Small intestine (tissue), 16 donors: ENCODE data around the gene UNC13B. TPM values are rescaled to one million over a fixed set of nuclear protein-coding genes. Genes with fewer than 3 reads are reported as not detected.
A peak's percentile ranks its signal among the peaks of the same experiment; 100 is the strongest.

Experiments used
- DNase-seq, 2 donors: peaks; one replicate each; pipeline versions ENCODE4 v3.0.0 to v3.0.0-alpha.2; 2013
- FAIRE-seq: peaks from 2 replicates; lab custom pipeline; 2012; peaks lifted over from hg19 to GRCh38; lab: Jason Lieb, UNC
- H3K27ac ChIP-seq, 3 donors: one replicate each; pipeline ENCODE4 v1.5.1; 2013; ENCODE audit warnings: low read length in 2 of 3, mild to moderate bottlenecking in 2 of 3, control low read depth in 1 of 3, inconsistent platforms in 1 of 3, low read depth in 1 of 3, moderate library complexity in 1 of 3
- H3K27me3 ChIP-seq, 3 donors: one replicate each; pipeline ENCODE4 v1.6.1; 2013; ENCODE audit warnings: low read length in 3 of 3, inconsistent platforms in 1 of 3; ENCODE audit not compliant: control insufficient read depth in 3 of 3, insufficient read depth in 3 of 3
- H3K36me3 ChIP-seq, 3 donors: one replicate each; pipeline ENCODE4 v1.6.1; 2013; ENCODE audit warnings: low read length in 3 of 3, inconsistent platforms in 1 of 3, low read depth in 1 of 3, mild to moderate bottlenecking in 1 of 3, moderate library complexity in 1 of 3; ENCODE audit not compliant: control insufficient read depth in 3 of 3, insufficient read depth in 2 of 3
- H3K4me1 ChIP-seq, 3 donors: one replicate each; pipeline ENCODE4 v1.6.1; 2013; ENCODE audit warnings: low read length in 2 of 3, inconsistent platforms in 1 of 3, low read depth in 1 of 3, mild to moderate bottlenecking in 1 of 3, moderate library complexity in 1 of 3; ENCODE audit not compliant: control insufficient read depth in 3 of 3, insufficient read depth in 2 of 3
- H3K4me3 ChIP-seq, 3 donors: one replicate each; pipeline ENCODE4 v1.5.1; 2013; ENCODE audit warnings: low read length in 3 of 3, control low read depth in 1 of 3, inconsistent platforms in 1 of 3, low read depth in 1 of 3, mild to moderate bottlenecking in 1 of 3, moderate library complexity in 1 of 3
- H3K9me3 ChIP-seq, 2 donors: one replicate each; pipeline ENCODE4 v1.6.1; 2013; ENCODE audit warnings: low read depth in 1 of 2, low read length in 1 of 2; ENCODE audit not compliant: control insufficient read depth in 2 of 2, insufficient read depth in 1 of 2
- WGBS, 3 donors: extraction: QIAGEN DNeasy Blood & Tissue Kit; methylation state at CpG; one replicate each; pipeline ENCODE4 v1.1.7; 2013; 5-methylcytosine and 5-hydroxymethylcytosine counted together
- long read RNA-seq, 10 donors: transcript quantifications; one replicate each; lab custom pipeline, GENCODE V29; 2026
- polyA plus RNA-seq, 4 donors: library from polyadenylated mRNA; stranded (reverse) in 3 of 4; unstranded in 1 of 4; fragments of 200-250 nt in 3 of 4; fragments of 120-200 nt in 1 of 4; gene quantifications; one replicate each; pipeline versions ENCODE4 v1.2.1 to v1.2.3, GENCODE V29; 2013
- donor health status: healthy with polysubstance abuse.
- donor health status: control.
- donor health status: control.
- donor health status: Bipolar disorder and iron deficiency.
- donor health status: healthy.

UNC13B gene
- 10 to 100 TPM; 11.3 to 23.6 (median 14.4) TPM for polyA plus RNA-seq
- long read RNA-seq, donor 1, full-length matches to known transcripts, result 1 of 37 reads
- long read RNA-seq, donor 1, partial matches to known transcripts, result 36 of 37 reads
- long read RNA-seq, donor 1, other reads (novel, unspliced or antisense), result 0 of 37 reads
- long read RNA-seq, donor 2, full-length matches to known transcripts, result 1 of 1 reads
- long read RNA-seq, donor 2, partial matches to known transcripts, result 0 of 1 reads
- long read RNA-seq, donor 2, other reads (novel, unspliced or antisense), result 0 of 1 reads
- long read RNA-seq, donor 3, partial matches to known transcripts, result 5 of 5 reads
- long read RNA-seq, donor 3, other reads (novel, unspliced or antisense), result 0 of 5 reads
- long read RNA-seq, donor 4, result 0 reads
- long read RNA-seq, donor 5, result 0 reads
- long read RNA-seq, donor 6, partial matches to known transcripts, result 17 of 17 reads
- long read RNA-seq, donor 6, other reads (novel, unspliced or antisense), result 0 of 17 reads
- long read RNA-seq, donor 7, result 0 reads
- long read RNA-seq, donor 8, result 0 reads
- long read RNA-seq, donor 9, result 0 reads
- long read RNA-seq, donor 10, result 0 reads

GRCh38 chr9:35161713-35162604, at the start of gene UNC13B:
TSS of gene UNC13B (plus strand) at chr9:35162009. CDS start at chr9:35162284, 275 bp downstream.
- H3K9me3 ChIP-seq, result no peaks in the 10 kb centered on the region
- WGBS, 3 donors, result 1% methylated on average over 61 to 70 of the region's 70 CpGs
- peak within 1 kb of the TSS; percentile 72 to 86 (median 82) for H3K4me3 ChIP-seq
- H3K27me3 ChIP-seq, result no peaks in the 10 kb centered on the region
- H3K36me3 ChIP-seq, result no peaks in the 10 kb centered on the region
- DNase-seq, result peak; percentile 98
- no peak for FAIRE-seq
- peak within 1 kb of the TSS; percentile 96 to 98 (median 97) for H3K27ac ChIP-seq
- peaks cover 0 to 7% (median 0%) of the 10 kb centered on the region in 3 donors for H3K4me1 ChIP-seq

- H3K27ac ChIP-seq, result peak overlapping the region; percentile 4 to 83 (median 34)
- peaks cover 0 to 18% (median under 1%) of the 10 kb centered on the region in 3 donors for H3K36me3 ChIP-seq
- peaks cover 10 to 48% (median 23%) of the 10 kb centered on the region in 3 donors for H3K4me1 ChIP-seq
- 61 to 79% (median 71%) methylated on average over 3 of the region's 3 CpGs for WGBS, 3 donors
- H3K4me3 ChIP-seq, result no peak overlapping the region
- FAIRE-seq (no peak), DNase-seq (no peak)
- H3K9me3 ChIP-seq, result no peaks in the 10 kb centered on the region
- no peaks in the 10 kb centered on the region for H3K27me3 ChIP-seq
Observed at GRCh38 chr9:35112257-35113020, 49.4 kb upstream of the UNC13B start.

DNA sequence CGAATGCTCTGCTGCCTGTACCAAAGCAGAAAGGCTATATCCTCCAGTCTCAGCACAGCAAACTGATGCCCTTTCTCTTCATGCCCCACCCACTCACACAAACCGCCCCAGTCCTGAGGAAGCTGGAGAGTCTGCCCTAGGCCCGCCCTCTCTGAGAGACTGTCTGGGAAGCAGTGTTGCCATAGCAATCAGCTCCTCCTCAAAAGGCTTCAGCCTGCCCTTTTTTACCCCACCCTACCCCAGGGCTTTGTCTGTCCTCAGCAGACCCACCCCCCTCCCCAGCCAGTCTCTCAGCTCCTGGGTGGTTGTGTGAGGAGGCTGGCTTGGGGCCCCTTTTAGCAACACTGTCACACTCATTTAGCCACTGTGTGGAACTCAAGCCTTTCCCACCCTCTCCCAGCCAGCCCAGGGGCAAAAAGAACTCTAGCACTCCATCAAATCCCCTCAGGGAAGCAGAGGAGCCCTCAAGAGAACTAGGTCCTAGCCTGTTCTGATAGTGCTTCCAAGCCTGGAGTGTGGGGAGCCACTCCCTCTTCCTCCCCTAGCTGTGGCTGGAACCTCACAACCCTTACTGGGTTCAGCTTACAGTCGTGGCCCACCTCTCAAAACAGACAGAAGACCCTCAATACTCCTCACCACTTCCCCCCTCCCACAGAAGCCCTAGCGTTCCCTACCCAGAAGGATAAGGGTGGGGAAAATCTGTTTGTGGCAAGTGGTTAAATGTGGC, 47.5 kb upstream of the UNC13B start:
- DNase-seq (peak; percentile 78 to 80), FAIRE-seq (no peak)
- H3K27ac ChIP-seq, result peak overlapping the region; percentile 83 to 92 (median 86)
- peaks cover 10 to 48% (median 23%) of the 10 kb centered on the region in 3 donors for H3K4me1 ChIP-seq
- WGBS, 3 donors, result 2 to 9% (median 8%) methylated on average over 5 of the region's 5 CpGs
- no peaks in the 10 kb centered on the region for H3K9me3 ChIP-seq
- peaks cover 0 to 3% (median 0%) of the 10 kb centered on the region in 3 donors for H3K36me3 ChIP-seq
- H3K4me3 ChIP-seq, result peak overlapping the region in 2 of 3 donors; percentile 52 to 73
- H3K27me3 ChIP-seq, result no peaks in the 10 kb centered on the region

DNA sequence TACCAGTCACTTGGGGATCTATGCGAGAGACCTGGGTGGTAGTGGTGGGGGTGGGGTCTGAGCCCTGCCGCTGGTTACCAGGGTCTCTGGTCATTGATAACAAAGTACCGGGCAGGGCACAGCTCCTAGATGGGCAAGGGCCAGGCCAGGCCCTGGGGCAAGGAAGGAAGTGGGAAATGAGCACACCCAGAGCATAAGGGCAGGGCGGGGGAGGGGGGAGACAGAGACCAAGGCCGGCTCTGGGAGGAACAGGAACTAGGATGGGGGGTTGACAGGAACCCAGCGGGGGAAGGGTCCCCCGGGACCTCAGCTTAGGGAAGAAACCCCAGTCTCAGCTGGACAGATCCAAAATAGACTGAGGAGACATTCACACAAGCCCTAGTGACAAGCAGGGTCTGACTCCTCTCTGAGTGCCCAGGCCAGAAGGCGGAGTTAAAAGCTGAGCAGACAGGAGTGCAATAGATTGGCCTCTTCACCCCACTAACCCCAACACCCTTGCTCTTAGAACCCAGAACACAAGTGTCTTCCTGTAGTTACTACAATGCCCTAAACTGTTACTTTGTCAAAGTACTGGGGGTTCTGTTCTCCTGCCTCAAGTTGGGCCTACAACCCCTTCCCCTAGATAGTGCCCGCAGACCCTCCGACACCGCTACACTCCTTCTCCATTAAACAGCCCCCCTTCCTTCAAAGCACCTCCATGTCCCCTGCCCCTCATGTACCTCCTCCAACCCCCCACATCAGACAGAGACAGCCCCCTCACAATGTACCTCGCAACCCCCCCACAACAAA, 46.8 kb upstream of the UNC13B start:
- WGBS, 3 donors, result 8 to 11% (median 8%) methylated on average over 12 of the region's 12 CpGs
- DNase-seq (peak; percentile 65 to 74), FAIRE-seq (no peak)
- Histone ChIP-seq H3K4me3 (peak overlapping the region; percentile 14 to 73 (median 52)), H3K9me3 (no peaks in the 10 kb centered on the region), H3K27me3 (no peaks in the 10 kb centered on the region), H3K4me1 (peaks cover 10 to 48% (median 23%) of the 10 kb centered on the region in 3 donors), H3K36me3 (peaks cover 0 to 3% (median 0%) of the 10 kb centered on the region in 3 donors), H3K27ac (peak overlapping the region; percentile 83 to 92 (median 86))

DNA sequence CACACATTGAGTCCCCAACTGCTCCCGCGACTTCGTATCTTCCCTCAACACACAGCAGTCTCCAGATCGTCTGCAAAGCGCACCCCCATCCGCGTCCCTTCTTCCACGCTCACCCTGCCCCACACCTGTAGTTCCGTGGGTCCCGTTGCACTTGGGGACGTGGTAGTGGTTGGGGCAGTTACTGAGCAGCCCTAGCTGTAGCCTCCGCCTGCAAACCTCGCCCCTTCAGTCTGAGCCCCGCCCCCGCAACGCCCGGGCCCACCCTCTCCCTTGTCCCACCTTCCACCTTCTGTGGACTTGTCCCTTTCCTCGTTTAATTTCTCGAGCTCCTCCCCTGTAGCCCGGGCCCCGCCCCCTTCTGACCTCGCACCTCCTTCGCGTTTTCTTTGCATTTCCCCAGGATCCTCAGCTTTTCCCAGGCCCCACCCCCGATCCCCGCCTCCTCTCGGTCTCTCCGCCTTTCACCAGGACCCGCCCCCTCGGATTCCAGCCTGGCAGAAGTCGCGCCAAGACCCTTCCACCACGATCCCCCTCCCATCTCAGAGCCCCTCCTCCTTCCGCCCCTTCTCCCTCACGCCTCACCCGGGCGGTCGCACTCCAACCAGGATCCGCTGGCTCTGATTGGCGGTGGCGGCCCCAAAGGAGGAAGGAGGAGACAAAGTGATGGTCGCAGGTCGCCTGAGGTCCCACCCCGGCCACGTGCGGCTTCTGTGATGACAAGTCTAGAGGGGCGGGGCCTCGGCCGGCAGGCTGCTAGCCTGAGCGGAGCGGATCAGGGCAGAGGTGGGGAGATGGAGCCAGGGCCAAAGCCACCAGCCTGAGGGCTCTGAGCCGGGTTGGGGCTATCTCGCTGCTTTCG, 45.9 kb upstream of the UNC13B start, which contains the start of gene ATOSB:
TSS of gene ATOSB (minus strand) at position 183 of the 859 bp plus-strand sequence. CDS start 7,588 bp downstream, outside the sequence.
- Histone ChIP-seq H3K4me1 (peaks cover 7 to 40% (median 16%) of the 10 kb centered on the region in 3 donors), H3K27ac (peak within 1 kb of the TSS; percentile 83 to 92 (median 86)), H3K9me3 (no peaks in the 10 kb centered on the region), H3K27me3 (no peaks in the 10 kb centered on the region), H3K36me3 (no peaks in the 10 kb centered on the region), H3K4me3 (peak within 1 kb of the TSS; percentile 14 to 73 (median 52))
- 0 to 1% (median 0%) methylated on average over 46 to 54 of the region's 54 CpGs for WGBS, 3 donors
- DNase-seq, result peak; percentile 98
- FAIRE-seq, result no peak

- H3K9me3 ChIP-seq, result no peaks in the 10 kb centered on the region
- H3K27me3 ChIP-seq, result no peaks in the 10 kb centered on the region
- 0 to 1% (median 1%) methylated on average over 12 of the region's 12 CpGs for WGBS, 3 donors
- FAIRE-seq, result no peak
- peak overlapping the region; percentile 34 to 92 (median 86) for H3K27ac ChIP-seq
- no peaks in the 10 kb centered on the region for H3K36me3 ChIP-seq
- H3K4me3 ChIP-seq, result peak overlapping the region in 2 of 3 donors; percentile 52 to 73
- peaks cover 7 to 39% (median 15%) of the 10 kb centered on the region in 3 donors for H3K4me1 ChIP-seq
- no peak for DNase-seq
Observed at GRCh38 chr9:35116539-35116897, 45.3 kb upstream of the UNC13B start.
